NCI-H446 treated with DMSO at 0.1 percent for 48 hours (cell line): ENCODE results near the gene COPS7A.
A peak's percentile ranks its signal among the peaks of the same experiment; 100 is the strongest.

Experiments used
- DNase-seq: peaks from one replicate; lab custom pipeline; 2025; lab: John Stamatoyannopoulos, UW

Gene COPS7A

DNA sequence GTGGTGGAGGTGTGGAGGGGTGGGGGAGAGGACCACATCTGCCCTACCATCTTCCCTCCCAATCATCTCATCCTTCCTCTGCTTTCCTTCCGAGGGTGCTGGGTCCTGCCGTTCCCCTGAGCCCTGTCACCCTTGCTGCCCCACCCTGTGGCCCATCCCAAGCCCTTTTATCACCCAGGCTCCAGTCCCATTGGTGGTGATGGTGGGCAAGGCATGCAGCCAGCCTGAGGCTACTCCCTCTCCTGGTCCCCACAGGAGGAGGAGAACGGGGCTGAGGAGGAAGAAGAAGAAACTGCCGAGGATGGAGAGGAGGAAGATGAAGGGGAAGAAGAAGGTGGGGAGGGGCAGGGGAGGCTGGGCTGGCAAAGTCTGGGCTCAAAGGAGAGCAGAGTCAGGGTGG lies 45.8 kb downstream of the COPS7A start:
- DNase-seq, result no peak

- no peak for DNase-seq
Measured at GRCh38 chr12:6770094-6770493, 46.2 kb downstream of the COPS7A start.

- DNase-seq, result no peak
Measured at GRCh38 chr12:6770600-6770999, 46.8 kb downstream of the COPS7A start.

DNA sequence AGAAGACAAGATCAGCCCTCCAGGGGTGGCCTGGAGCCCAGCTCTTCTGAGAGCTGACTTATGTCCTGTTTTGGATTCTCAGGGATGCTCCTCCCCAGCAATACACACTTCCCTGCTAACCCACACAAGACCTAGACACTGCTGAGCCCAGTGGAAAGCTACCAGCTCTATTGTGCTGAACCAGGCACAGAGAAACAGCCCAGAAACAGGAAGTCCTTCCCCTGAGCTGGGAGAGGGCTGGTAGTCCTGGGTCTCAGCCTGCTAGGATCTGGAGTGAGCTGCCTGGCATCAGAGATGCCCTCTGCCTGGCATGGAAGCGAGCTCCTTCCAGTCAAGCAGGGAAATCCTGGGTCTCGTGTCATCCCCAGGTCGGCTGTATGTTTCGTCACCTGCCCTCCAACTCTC lies 47.2 kb downstream of the COPS7A start:
- no peak for DNase-seq

DNA sequence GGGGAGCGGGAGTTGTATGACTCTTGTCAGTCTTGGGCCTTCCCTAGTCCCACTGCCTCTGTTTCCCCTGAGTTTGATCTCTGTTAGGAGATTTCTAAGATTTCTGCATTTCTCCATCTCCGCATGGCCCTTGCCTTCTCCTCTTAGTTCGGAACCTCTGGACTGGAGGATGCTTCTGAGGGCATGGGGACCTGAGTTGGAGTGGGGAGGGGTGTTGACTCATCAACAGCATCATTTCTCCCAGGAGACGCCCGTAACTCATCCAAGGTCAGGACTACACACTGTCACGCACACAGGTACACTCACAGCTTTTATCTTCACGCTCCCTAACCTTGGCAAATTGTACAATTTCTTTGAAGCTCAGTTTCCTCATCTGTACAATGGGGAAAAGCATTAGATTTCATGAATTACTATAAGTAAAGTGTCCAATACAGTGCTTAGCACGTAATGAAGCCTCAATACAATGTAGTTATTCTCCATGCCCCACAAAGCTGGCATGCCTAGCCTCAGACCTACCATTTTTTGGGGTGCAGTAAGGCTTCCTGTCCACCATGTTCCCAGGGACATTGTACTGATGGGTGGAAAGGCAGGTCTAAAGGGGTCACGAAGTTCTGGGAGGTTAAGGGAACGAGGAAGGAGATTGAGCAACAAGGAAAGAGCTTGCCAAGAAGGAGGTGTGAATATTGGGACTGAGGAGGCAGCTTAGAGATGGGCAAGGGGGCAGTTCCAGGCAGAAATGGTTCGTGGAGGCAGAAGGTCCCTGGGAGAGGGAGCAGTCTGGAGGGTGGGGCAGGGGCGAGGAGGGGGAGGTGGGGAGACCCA lies 47.9 kb downstream of the COPS7A start:
- no peak for DNase-seq

DNA sequence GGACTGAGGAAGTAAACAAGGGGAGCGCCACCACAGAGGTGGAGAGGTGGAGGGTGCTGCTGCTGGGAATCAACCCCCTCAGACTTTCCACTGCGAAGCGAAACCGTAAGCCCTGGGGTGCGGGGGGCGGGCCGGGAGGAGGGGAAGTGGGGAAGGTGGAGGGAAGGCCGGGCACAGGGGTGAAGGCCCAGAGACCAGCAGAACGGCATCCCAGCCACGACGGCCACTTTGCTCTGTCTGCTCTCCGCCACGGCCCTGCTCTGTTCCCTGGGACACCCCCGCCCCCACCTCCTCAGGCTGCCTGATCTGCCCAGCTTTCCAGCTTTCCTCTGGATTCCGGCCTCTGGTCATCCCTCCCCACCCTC lies 48.5 kb downstream of the COPS7A start, which contains the start of gene LAG3:
LAG3 (plus strand) TSS at position 190 of the 365 bp plus-strand sequence. CDS start 333 bp downstream, outside the sequence.
- DNase-seq, result no peak

DNA sequence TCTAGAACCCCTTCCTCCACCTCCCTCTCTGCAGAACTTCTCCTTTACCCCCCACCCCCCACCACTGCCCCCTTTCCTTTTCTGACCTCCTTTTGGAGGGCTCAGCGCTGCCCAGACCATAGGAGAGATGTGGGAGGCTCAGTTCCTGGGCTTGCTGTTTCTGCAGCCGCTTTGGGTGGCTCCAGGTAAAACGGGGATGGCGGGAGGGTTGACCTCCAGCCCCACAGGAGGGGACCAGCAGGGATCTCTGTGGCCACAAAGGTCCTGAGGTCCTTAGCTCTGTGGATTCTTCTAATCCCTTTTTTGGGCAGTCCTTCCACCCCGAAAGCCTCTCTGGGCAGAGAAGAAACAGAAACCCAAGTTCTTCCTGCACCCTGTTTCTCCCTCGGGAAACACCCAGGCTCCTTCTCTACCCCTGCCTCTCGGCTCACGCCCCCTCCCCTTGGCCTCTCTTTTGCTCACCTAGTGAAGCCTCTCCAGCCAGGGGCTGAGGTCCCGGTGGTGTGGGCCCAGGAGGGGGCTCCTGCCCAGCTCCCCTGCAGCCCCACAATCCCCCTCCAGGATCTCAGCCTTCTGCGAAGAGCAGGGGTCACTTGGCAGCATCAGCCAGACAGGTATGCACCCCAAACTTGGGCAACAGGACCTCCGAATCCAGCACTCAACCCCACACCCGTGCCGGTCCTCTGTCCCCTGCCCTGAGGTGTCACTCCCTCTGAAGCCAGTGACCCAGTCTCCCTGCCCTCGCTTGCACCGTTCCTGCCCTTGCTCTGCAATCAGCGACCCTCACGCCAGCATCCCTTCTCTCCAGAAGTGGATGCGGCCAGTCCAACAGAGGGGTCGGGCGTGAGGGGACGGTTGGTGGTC lies 49.1 kb downstream of the COPS7A start:
- no peak for DNase-seq

DNA sequence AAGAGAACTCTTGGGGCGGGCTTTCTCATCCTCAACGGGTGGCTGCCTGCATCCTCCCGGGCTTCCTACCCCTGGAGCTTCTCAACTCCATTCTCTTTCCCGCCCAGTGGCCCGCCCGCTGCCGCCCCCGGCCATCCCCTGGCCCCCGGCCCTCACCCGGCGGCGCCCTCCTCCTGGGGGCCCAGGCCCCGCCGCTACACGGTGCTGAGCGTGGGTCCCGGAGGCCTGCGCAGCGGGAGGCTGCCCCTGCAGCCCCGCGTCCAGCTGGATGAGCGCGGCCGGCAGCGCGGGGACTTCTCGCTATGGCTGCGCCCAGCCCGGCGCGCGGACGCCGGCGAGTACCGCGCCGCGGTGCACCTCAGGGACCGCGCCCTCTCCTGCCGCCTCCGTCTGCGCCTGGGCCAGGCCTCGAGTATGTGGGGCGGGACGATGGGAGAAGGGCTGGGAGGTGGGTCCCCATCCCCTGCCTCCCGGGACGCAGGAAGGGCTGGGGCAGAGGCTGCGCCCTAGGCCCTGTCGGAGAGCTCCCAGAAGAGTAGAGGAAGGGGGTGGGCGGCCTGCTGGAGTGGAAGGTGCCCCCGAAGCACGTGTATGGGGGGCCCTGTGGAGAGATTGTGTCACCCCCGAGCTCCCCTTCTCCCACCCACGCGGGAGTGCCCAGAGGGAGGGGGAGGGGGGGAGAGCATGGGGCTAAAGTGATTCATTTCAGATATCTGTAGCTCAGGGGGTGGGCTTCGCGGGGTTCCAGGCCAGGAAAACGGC lies 49.9 kb downstream of the COPS7A start:
- no peak for DNase-seq

GRCh38 chr12:6774499-6775062 lies 50.7 kb downstream of the COPS7A start:
- no peak for DNase-seq

GRCh38 chr12:6775185-6776174 lies 51.6 kb downstream of the COPS7A start:
- DNase-seq, result no peak

DNA sequence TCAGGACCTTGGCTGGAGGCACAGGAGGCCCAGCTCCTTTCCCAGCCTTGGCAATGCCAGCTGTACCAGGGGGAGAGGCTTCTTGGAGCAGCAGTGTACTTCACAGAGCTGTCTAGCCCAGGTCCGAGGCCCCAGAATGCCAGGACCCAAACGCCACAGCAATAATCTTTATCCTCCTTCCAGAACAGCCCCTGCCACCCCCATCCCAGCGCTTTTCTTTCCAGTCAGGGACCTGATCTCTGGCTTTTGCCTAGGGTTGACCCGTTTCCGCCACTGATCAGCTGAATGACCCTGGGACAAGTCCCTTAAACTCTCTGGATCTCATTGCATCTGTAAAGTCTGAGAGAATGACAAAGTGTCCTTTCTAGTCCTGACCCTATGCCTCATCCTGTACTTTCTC lies 53.5 kb downstream of the COPS7A start:
- DNase-seq, result no peak

GRCh38 chr12:6778217-6778573 lies 54.3 kb downstream of the COPS7A start:
- DNase-seq, result no peak

DNA sequence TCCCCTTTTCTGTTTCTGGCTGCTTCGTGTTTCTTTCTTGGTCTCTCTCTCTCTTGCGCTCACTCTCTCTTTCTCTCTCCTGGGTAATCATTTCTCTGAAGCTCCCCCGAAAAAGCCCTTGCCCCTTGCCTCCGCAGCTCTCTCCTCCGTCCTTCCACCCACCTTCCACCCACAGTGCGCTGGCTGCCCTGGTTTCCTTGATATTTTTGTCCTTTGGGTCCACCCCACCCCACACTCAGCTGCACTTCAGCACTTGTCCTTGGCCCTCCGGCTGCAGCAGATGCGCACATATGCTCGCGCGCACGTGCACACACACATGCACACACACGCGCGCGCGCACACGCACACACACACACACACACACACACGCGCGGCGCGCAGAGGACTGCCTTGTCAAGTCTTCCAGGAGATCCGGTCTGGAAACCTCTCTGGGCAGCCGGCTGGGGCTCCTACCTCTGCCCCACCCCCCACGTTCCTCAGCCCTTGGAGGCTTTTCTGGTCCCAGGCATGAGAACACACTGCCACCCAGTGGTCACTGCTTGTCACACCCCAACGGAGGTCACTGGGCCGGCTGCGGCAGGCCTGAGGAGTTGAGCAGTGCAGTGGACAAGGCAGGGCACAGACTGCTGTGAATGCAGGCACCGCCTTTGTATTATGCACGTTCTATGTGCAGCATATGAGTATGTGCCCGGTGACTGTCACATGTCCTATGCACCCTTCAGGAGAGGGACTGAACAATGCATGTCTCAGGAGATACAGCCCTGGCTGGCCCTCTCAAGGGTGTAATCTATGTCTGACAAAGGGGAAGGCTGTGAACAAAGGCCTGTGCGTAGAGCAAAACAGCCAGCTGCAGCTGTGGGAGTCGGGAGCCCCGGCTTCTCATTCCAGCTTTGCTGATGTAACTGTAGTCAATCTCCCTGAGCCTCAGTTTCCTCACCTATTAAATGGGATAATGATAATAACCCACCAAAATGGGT lies 55.0 kb downstream of the COPS7A start:
- DNase-seq, result peak; percentile 77

DNA sequence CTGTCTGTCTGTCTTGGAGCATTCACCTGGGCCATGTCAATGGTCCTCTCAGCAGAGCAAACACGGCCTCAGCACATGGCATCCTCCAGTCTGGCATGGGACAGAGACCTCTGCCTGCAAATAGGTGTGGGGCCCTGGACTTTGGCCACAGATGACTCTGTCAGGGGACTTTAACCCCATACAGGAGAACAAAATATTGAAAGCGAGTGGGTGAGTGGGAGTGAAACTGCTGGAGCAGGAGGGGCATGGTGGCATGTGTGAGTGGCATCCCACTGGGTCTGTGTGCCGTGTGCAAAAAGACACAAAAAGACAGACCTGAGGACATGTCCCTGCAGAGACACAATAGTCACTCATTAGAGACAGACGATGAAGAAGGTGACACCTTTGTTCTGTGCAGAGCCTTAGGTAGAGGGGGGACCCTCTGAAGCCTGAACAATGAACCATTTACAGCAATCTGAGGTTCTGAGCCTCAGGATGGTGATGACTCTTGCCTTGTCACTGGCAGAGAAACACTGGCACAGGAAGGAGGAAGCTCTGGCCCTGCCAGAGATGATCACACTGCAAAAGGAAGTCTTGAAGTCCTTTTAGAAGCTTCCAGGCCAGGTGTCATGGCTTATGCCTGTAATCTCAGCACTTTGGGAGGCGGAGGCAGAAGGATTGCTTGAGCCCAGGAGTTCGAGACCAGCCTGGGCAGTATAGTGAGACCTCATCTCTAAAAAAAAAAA lies 56.0 kb downstream of the COPS7A start:
- DNase-seq, result no peak

GRCh38 chr12:6780573-6780972 lies 56.7 kb downstream of the COPS7A start:
- DNase-seq, result no peak
